Upper lobe of left lung (tissue), 4 donors: ENCODE measurements around the gene OPRM1.

Experiments used
- POLR2A ChIP-seq, 4 donors: fragments of 450-650 bp; IDR thresholded peaks; one replicate each; pipeline ENCODE4 v1.5.1; 2016 to 2017; ENCODE audit warnings: antibody characterized with exemption in 4 of 4, mild to moderate bottlenecking in 2 of 4
- POLR2AphosphoS5 ChIP-seq, 2 donors: sonication (generic); formaldehyde crosslinking; IDR thresholded peaks; one replicate each; pipeline ENCODE4 v1.5.1; 2017; ENCODE audit warnings: antibody characterized with exemption in 2 of 2
- TF ChIP-seq, protein P1 (sequence below), 6 experiments: fragments of 450-650 bp in 4 of 6; fragments of 200-600 bp in 2 of 6; sonication (generic) in 2 of 6; IDR thresholded peaks; one replicate each; pipeline ENCODE4 v1.5.1; 2016 to 2019; ENCODE audit warnings: antibody characterized with exemption in 6 of 6

DNA sequence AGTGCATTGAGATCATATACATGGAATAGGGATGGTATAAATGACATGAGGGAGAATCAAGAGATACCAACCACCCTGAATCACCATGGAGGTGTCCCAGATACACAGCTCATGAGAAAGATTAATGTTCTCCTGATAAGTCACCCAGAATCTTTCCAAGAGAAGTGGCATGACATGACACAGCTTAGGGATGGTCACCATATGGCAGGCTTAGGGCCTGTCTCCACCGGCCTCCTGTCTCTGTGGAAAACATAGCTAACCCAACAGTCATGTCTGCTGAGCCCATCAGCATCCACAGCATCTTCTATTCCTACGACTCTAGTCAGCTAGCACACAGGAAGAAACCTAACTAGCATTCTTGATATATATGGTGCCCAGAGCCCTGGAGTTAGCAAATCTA, 184.3 kb downstream of the OPRM1 start:
- TF ChIP-seq, protein P1, sequence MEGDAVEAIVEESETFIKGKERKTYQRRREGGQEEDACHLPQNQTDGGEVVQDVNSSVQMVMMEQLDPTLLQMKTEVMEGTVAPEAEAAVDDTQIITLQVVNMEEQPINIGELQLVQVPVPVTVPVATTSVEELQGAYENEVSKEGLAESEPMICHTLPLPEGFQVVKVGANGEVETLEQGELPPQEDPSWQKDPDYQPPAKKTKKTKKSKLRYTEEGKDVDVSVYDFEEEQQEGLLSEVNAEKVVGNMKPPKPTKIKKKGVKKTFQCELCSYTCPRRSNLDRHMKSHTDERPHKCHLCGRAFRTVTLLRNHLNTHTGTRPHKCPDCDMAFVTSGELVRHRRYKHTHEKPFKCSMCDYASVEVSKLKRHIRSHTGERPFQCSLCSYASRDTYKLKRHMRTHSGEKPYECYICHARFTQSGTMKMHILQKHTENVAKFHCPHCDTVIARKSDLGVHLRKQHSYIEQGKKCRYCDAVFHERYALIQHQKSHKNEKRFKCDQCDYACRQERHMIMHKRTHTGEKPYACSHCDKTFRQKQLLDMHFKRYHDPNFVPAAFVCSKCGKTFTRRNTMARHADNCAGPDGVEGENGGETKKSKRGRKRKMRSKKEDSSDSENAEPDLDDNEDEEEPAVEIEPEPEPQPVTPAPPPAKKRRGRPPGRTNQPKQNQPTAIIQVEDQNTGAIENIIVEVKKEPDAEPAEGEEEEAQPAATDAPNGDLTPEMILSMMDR (IDR thresholded peaks at IDR 0.05): no peak
- no peak for TF ChIP-seq POLR2AphosphoS5 (IDR thresholded peaks at IDR 0.05)
- TF ChIP-seq POLR2A (IDR thresholded peaks at IDR 0.05): no peak
